Spleen (tissue), 11 donors: ENCODE measurements around the gene MAJIN. TPM values are rescaled to one million over a fixed set of nuclear protein-coding genes. Genes with fewer than 3 reads are reported as not detected.

Experiments used
- DNase-seq: peaks from one replicate; pipeline ENCODE4 v3.0.0-alpha.2; 2020
- H3K27ac ChIP-seq, 8 donors: fragments of 200-600 bp; sonication (generic) in 7 of 8; 1 replicate in 4 of 8; 2 replicates in 4 of 8; pipeline versions ENCODE4 v1.5.0 to v1.8.0; 2016 to 2021; ENCODE audit warnings: inconsistent platforms in 4 of 8, mild to moderate bottlenecking in 4 of 8, moderate library complexity in 1 of 8
- H3K27me3 ChIP-seq, 7 donors: fragments of 200-600 bp; sonication (generic) in 6 of 7; replicated peaks in 1 of 7; 1 replicate in 4 of 7; 2 replicates in 3 of 7; pipeline versions ENCODE4 v1.5.0 to v1.8.0; 2016 to 2021; ENCODE audit warnings: inconsistent platforms in 3 of 7, mild to moderate bottlenecking in 1 of 7
- H3K36me3 ChIP-seq, 6 donors: fragments of 200-600 bp; sonication (generic) in 5 of 6; 1 replicate in 4 of 6; 2 replicates in 2 of 6; pipeline versions ENCODE4 v1.5.0 to v1.8.0; 2016 to 2021; ENCODE audit warnings: inconsistent platforms in 2 of 6
- H3K4me1 ChIP-seq, 6 donors: fragments of 200-600 bp; sonication (generic) in 5 of 6; 1 replicate in 3 of 6; 2 replicates in 3 of 6; pipeline versions ENCODE4 v1.5.0 to v1.8.0; 2016 to 2021; ENCODE audit warnings: inconsistent platforms in 3 of 6
- H3K4me3 ChIP-seq, 8 donors: fragments of 200-600 bp; sonication (generic) in 7 of 8; 1 replicate in 4 of 8; 2 replicates in 4 of 8; pipeline versions ENCODE4 v1.5.0 to v1.8.0; 2016 to 2021; ENCODE audit warnings: inconsistent platforms in 4 of 8, mild to moderate bottlenecking in 4 of 8, moderate library complexity in 2 of 8
- H3K9me3 ChIP-seq, 8 donors: fragments of 200-600 bp; sonication (generic) in 7 of 8; 1 replicate in 4 of 8; 2 replicates in 4 of 8; pipeline versions ENCODE4 v1.5.0 to v1.8.0; 2016 to 2021; ENCODE audit warnings: inconsistent platforms in 4 of 8
- CTCF ChIP-seq, 11 experiments: fragments of 200-600 bp in 7 of 11; fragments of 450-650 bp in 4 of 11; sonication (generic) in 4 of 11; IDR thresholded peaks in 8 of 11; conservative IDR thresholded peaks in 3 of 11; 1 replicate in 7 of 11; 2 replicates in 4 of 11; pipeline versions ENCODE4 v1.4.0 to v1.8.0; 2016 to 2021; ENCODE audit warnings: antibody characterized with exemption in 11 of 11, inconsistent platforms in 4 of 11, mild to moderate bottlenecking in 1 of 11
- POLR2A ChIP-seq, 3 donors: fragments of 450-650 bp; IDR thresholded peaks; one replicate each; pipeline ENCODE4 v1.5.1; 2017; ENCODE audit warnings: antibody characterized with exemption in 3 of 3, mild to moderate bottlenecking in 1 of 3
- POLR2AphosphoS5 ChIP-seq, 3 donors: sonication (generic); formaldehyde crosslinking; IDR thresholded peaks; one replicate each; pipeline ENCODE4 v1.5.1; 2017; ENCODE audit warnings: antibody characterized with exemption in 3 of 3
- WGBS, 5 donors: extraction: QIAGEN DNeasy Blood & Tissue Kit in 3 of 5; methylation state at CpG; one replicate each; pipeline versions ENCODE4 v1.1.5 to v1.1.7; 2013 to 2018; 5-methylcytosine and 5-hydroxymethylcytosine counted together
- intact Hi-C: fragments of 100-400 bp; cut with DNase I; formaldehyde crosslinking; loops from one replicate; pipeline ENCODE4 v1.15.0; 2023; ENCODE audit warnings: low total_unique reads
- polyA plus RNA-seq, 3 donors: library from polyadenylated mRNA; stranded (reverse); fragments of 200-250 nt; gene quantifications; one replicate each; pipeline ENCODE4 v1.2.1, GENCODE V29; 2013
- total RNA-seq, 7 donors: library from RNA; depleted of rRNA in 3 of 7; stranded (reverse); fragments of >200 nt in 3 of 7; fragmentation: NEBNext Ultra II Directional in 4 of 7; extraction: Animal tissue kit (Norgen Biotek cat#: 25700) in 4 of 7; gene quantifications; one replicate each; pipeline versions ENCODE4 v1.1.0 to v1.2.1, GENCODE V29; 2016 to 2021
- donor health status: healthy with polysubstance abuse.
- donor health status: DM: no; HTN: no; CAD: no; lungs with moderate emphysema.
- donor health status: DM: no; HTN: no; CAD: no.
- donor health status: Bipolar disorder and iron deficiency.
- donor health status: healthy.
- donor health status: DM: no; HTN: no; CAD: no.
- donor health status: DM: yes; HTN: yes; CAD: no.

The MAJIN gene
- total and polyA plus RNA-seq, 10 donors = 0.40 to 2.6 (median 0.87) TPM; not detected in 3

- H3K27ac ChIP-seq = no peak overlapping the region
- 94 to 98% (median 95%) methylated on average over 7 of the region's 7 CpGs for WGBS, 5 donors
- no peaks in the 10 kb centered on the region for H3K9me3 ChIP-seq
- peaks cover 3 to 26% (median 20%) of the 10 kb centered on the region in 6 donors for H3K4me1 ChIP-seq
- no peaks in the 10 kb centered on the region for H3K27me3 ChIP-seq
- no peak overlapping the region for H3K4me3 ChIP-seq
- H3K36me3 ChIP-seq = peaks cover 0 to 84% (median 61%) of the 10 kb centered on the region in 6 donors
- no peak for DNase-seq
- intact Hi-C loops = loop anchor here (10.0 kb wide), 1 partner anchor 65 kb away; the partner anchor contains the start of gene BATF2
- TF ChIP-seq POLR2A (IDR thresholded peaks at IDR 0.05) = no peak
- no peak for TF ChIP-seq POLR2AphosphoS5 (IDR thresholded peaks at IDR 0.05)
- no peak for TF ChIP-seq CTCF (IDR thresholded peaks at IDR 0.05 in 8 of 11, conservative IDR thresholded peaks at IDR 0.05 in 3 of 11)
Observed at GRCh38 chr11:64929625-64930024, 42.3 kb downstream of the MAJIN start.

GRCh38 chr11:64928957-64929356 is 43.0 kb downstream of the MAJIN start:
- Histone ChIP-seq H3K36me3 (peaks cover 0 to 78% (median 58%) of the 10 kb centered on the region in 6 donors), H3K4me1 (peaks cover 7 to 32% (median 23%) of the 10 kb centered on the region in 6 donors), H3K4me3 (no peak overlapping the region), H3K27me3 (no peaks in the 10 kb centered on the region), H3K27ac (no peak overlapping the region), H3K9me3 (no peaks in the 10 kb centered on the region)
- TF ChIP-seq POLR2A (IDR thresholded peaks at IDR 0.05) (no peak), POLR2AphosphoS5 (IDR thresholded peaks at IDR 0.05) (no peak), CTCF (IDR thresholded peaks at IDR 0.05 in 8 of 11, conservative IDR thresholded peaks at IDR 0.05 in 3 of 11) (no peak)
- DNase-seq = no peak
- intact Hi-C loops = no loop called here
- 87 to 100% (median 95%) methylated on average over 2 of the region's 2 CpGs for WGBS, 5 donors

- Histone ChIP-seq H3K4me1 (peaks cover 11 to 42% (median 32%) of the 10 kb centered on the region in 6 donors), H3K36me3 (peaks cover 0 to 55% (median 35%) of the 10 kb centered on the region in 6 donors), H3K27me3 (no peaks in the 10 kb centered on the region), H3K4me3 (peak overlapping the region in 2 of 8 donors; percentile 88 to 99), H3K27ac (peak overlapping the region in 1 of 8 donors; percentile 2), H3K9me3 (no peaks in the 10 kb centered on the region)
- DNase-seq = no peak
- intact Hi-C loops = no loop called here
- no peak for TF ChIP-seq POLR2A (IDR thresholded peaks at IDR 0.05)
- no peak for TF ChIP-seq CTCF (IDR thresholded peaks at IDR 0.05 in 8 of 11, conservative IDR thresholded peaks at IDR 0.05 in 3 of 11)
- no peak for TF ChIP-seq POLR2AphosphoS5 (IDR thresholded peaks at IDR 0.05)
- WGBS, 5 donors = 61 to 81% (median 68%) methylated on average over 22 of the region's 22 CpGs
Observed at GRCh38 chr11:64926689-64927088, 45.2 kb downstream of the MAJIN start.

GRCh38 chr11:64925536-64926436 is 46.1 kb downstream of the MAJIN start:
- 69 to 95% (median 77%) methylated on average over 13 to 24 of the region's 24 CpGs for WGBS, 5 donors
- Histone ChIP-seq H3K4me3 (peak overlapping the region; percentile 70 to 99 (median 89)), H3K36me3 (peaks cover 0 to 46% (median 26%) of the 10 kb centered on the region in 6 donors), H3K27me3 (no peaks in the 10 kb centered on the region), H3K4me1 (peaks cover 11 to 42% (median 32%) of the 10 kb centered on the region in 6 donors), H3K9me3 (no peaks in the 10 kb centered on the region), H3K27ac (peak overlapping the region in 4 of 8 donors; percentile 89 to 97 (median 94))
- DNase-seq = no peak
- intact Hi-C loops = no loop called here
- TF ChIP-seq POLR2A (IDR thresholded peaks at IDR 0.05) = no peak
- no peak for TF ChIP-seq CTCF (IDR thresholded peaks at IDR 0.05 in 8 of 11, conservative IDR thresholded peaks at IDR 0.05 in 3 of 11)
- TF ChIP-seq POLR2AphosphoS5 (IDR thresholded peaks at IDR 0.05) = peak in 1 of 3 donors; percentile 19
